GM10266 (cell line): ENCODE measurements around the gene ATG4D.

Experiments
- DNase-seq: peaks from one replicate; pipeline ENCODE4 v3.0.0; 2012; ENCODE audit errors: extremely low spot score
- CTCF ChIP-seq: IDR thresholded peaks from 2 replicates; pipeline ENCODE4 v1.5.1; 2012; ENCODE audit warnings: mild to moderate bottlenecking, low read depth; ENCODE audit not compliant: control insufficient read depth, insufficient read depth; ENCODE audit errors: missing control alignments

The ATG4D gene

DNA sequence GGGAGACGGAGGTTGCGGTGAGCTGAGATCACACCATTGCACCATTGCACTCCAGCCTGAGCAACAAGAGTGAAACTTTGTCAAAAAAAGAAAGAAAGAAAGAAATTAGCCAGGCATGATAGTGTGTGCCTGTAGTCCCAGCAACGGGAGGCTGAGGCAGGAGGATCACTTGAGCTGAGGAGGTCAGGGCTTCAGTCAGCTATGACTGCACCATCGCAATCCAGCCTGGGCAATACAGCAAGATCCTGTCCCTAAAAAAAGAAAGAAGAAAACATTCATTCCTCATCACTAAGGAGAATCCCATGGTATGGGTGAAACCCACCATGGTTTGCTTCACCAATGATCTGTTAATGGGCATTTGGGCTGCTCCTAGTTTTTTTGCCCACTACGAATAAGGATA lies 56.4 kb downstream of the ATG4D start:
- no peak for TF ChIP-seq CTCF
- DNase-seq: no peak

GRCh38 chr19:10601999-10602329 lies 58.3 kb downstream of the ATG4D start:
- DNase-seq: no peak

DNA sequence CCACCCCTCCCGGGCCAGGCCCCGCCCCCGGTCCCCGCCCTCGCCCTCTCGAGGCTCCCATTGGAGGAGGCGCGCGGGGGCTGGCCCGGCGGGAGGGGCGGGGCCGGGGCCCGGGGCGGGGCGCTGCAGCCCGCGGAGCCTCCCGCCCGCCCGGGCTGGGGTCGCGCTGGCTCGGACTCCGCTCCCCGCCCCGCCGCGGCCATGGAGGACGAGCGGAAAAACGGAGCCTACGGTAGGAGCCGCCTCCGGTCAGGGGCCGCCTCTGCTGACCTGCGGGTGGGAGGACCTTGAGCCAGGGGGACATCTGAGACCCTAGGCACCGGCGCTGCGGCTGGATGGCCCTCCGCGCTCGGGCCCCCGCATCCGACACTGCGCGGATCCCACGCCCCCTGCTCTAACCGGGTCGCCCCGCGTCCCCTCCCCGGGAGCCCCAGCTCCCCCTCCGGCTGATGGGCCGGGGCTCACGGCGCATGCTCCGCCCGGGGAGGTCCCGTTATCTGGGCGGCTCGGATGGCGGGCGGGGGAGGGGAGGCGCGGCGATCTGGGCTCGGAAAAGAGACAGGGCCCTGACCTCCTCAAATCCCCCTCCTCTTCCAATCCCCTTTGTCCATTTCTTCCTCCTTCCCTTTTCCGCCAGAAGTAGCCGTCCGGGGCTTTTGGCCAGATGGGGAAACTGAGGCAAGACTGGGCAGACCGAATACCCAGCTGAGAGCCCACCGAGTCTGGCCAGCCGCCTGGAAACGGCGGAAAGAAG lies 58.8 kb downstream of the ATG4D start:
- DNase-seq: peak; percentile 98
- no peak for TF ChIP-seq CTCF

More at GRCh38 chr19:10601999-10602329, 58.3 kb downstream of the ATG4D start:
- TF ChIP-seq CTCF: no peak
